KMS-11 (cell line): ENCODE results near the gene ARHGAP11A.

ENCODE experiments used
- H2AFZ ChIP-seq: fragments of 200-600 bp; sonication (generic); 2 replicates; pipeline ENCODE4 v1.6.1; 2016; ENCODE audit warnings: antibody characterized with exemption, mixed run types, low read depth
- H3K27ac ChIP-seq: fragments of 200-600 bp; sonication (generic); 2 replicates; pipeline ENCODE4 v1.6.1; 2016; ENCODE audit warnings: mild to moderate bottlenecking, mixed run types
- H3K27me3 ChIP-seq: fragments of 200-600 bp; sonication (generic); 2 replicates; pipeline ENCODE4 v1.6.1; 2017; ENCODE audit warnings: mild to moderate bottlenecking, low read depth, mixed run types, moderate library complexity; ENCODE audit not compliant: insufficient read depth
- H3K36me3 ChIP-seq: fragments of 200-600 bp; sonication (generic); 2 replicates; pipeline ENCODE4 v1.6.1; 2017; ENCODE audit warnings: mild to moderate bottlenecking, mixed run types; ENCODE audit not compliant: insufficient read depth
- H3K4me1 ChIP-seq: fragments of 200-600 bp; sonication (generic); 2 replicates; pipeline ENCODE4 v1.6.1; 2016; ENCODE audit warnings: mild to moderate bottlenecking, low read depth, mixed run types; ENCODE audit not compliant: poor library complexity, severe bottlenecking
- H3K4me2 ChIP-seq: fragments of 200-600 bp; sonication (generic); 2 replicates; pipeline ENCODE4 v1.7.0; 2016; ENCODE audit warnings: mild to moderate bottlenecking, mixed run types
- H3K4me3 ChIP-seq: fragments of 200-600 bp; sonication (generic); IDR thresholded peaks from 2 replicates; pipeline ENCODE4 v1.6.1; 2017; ENCODE audit warnings: low read depth, low read length, mixed read lengths; ENCODE audit not compliant: insufficient read depth
- H3K79me2 ChIP-seq: fragments of 200-600 bp; sonication (generic); 2 replicates; pipeline ENCODE4 v1.6.1; 2016; ENCODE audit warnings: low read depth, mixed run types; ENCODE audit not compliant: insufficient read depth
- H3K9ac ChIP-seq: fragments of 200-600 bp; sonication (generic); 2 replicates; pipeline ENCODE4 v1.6.1; 2016; ENCODE audit warnings: mild to moderate bottlenecking, mixed run types
- H4K20me1 ChIP-seq: fragments of 200-600 bp; sonication (generic); 2 replicates; pipeline ENCODE4 v1.6.1; 2016; ENCODE audit warnings: mild to moderate bottlenecking, mixed run types; ENCODE audit not compliant: insufficient read depth
- CTCF ChIP-seq: fragments of 200-600 bp; sonication (generic); conservative IDR thresholded peaks from 2 replicates; pipeline ENCODE4 v1.6.1; 2017; ENCODE audit warnings: low read depth, mild to moderate bottlenecking, antibody characterized with exemption, low read length, moderate library complexity, mixed read lengths

The ARHGAP11A gene

GRCh38 chr15:32670623-32671022, 55.3 kb downstream of the ARHGAP11A start:
- no peaks in the 10 kb centered on the region for H3K79me2 ChIP-seq
- no peaks in the 10 kb centered on the region for H4K20me1 ChIP-seq
- H3K4me3 ChIP-seq = no peak overlapping the region
- H3K27ac ChIP-seq = no peak overlapping the region
- no peaks in the 10 kb centered on the region for H3K27me3 ChIP-seq
- TF ChIP-seq CTCF = no peak
- no peak overlapping the region for H2AFZ ChIP-seq
- no peaks in the 10 kb centered on the region for H3K4me1 ChIP-seq
- no peak overlapping the region for H3K9ac ChIP-seq
- no peaks in the 10 kb centered on the region for H3K36me3 ChIP-seq
- no peak overlapping the region for H3K4me2 ChIP-seq

GRCh38 chr15:32671339-32672325, 56.3 kb downstream of the ARHGAP11A start:
- H3K79me2 ChIP-seq = no peaks in the 10 kb centered on the region
- no peak overlapping the region for H3K4me2 ChIP-seq
- TF ChIP-seq CTCF = no peak
- H3K4me3 ChIP-seq = no peak overlapping the region
- no peaks in the 10 kb centered on the region for H3K4me1 ChIP-seq
- H3K27ac ChIP-seq = no peak overlapping the region
- no peaks in the 10 kb centered on the region for H3K36me3 ChIP-seq
- no peak overlapping the region for H2AFZ ChIP-seq
- no peak overlapping the region for H3K9ac ChIP-seq
- H3K27me3 ChIP-seq = no peaks in the 10 kb centered on the region
- H4K20me1 ChIP-seq = no peaks in the 10 kb centered on the region

GRCh38 chr15:32674681-32675080, 59.4 kb downstream of the ARHGAP11A start:
- no peaks in the 10 kb centered on the region for H4K20me1 ChIP-seq
- H3K9ac ChIP-seq = no peak overlapping the region
- no peak overlapping the region for H3K27ac ChIP-seq
- no peaks in the 10 kb centered on the region for H3K4me1 ChIP-seq
- H3K4me3 ChIP-seq = no peak overlapping the region
- H3K79me2 ChIP-seq = no peaks in the 10 kb centered on the region
- no peak for TF ChIP-seq CTCF
- H3K27me3 ChIP-seq = no peaks in the 10 kb centered on the region
- no peak overlapping the region for H3K4me2 ChIP-seq
- no peaks in the 10 kb centered on the region for H3K36me3 ChIP-seq
- no peak overlapping the region for H2AFZ ChIP-seq

- H3K4me3 ChIP-seq = no peak overlapping the region
- no peaks in the 10 kb centered on the region for H3K27me3 ChIP-seq
- no peak overlapping the region for H3K9ac ChIP-seq
- no peak overlapping the region for H3K27ac ChIP-seq
- H3K79me2 ChIP-seq = no peaks in the 10 kb centered on the region
- TF ChIP-seq CTCF = no peak
- no peaks in the 10 kb centered on the region for H3K36me3 ChIP-seq
- no peak overlapping the region for H2AFZ ChIP-seq
- H4K20me1 ChIP-seq = no peaks in the 10 kb centered on the region
- H3K4me1 ChIP-seq = no peaks in the 10 kb centered on the region
- no peak overlapping the region for H3K4me2 ChIP-seq
Measured at GRCh38 chr15:32675466-32675865, 60.2 kb downstream of the ARHGAP11A start.
